GM19467 (cell line): ENCODE results near the gene STUM.
A peak's percentile ranks its signal among the peaks of the same experiment; 100 is the strongest.

Experiments
- ATAC-seq: cut with Tn5 transposase; IDR thresholded peaks from one replicate; pipeline ENCODE4 v1.9.1; 2021; ENCODE audit warnings: mild to moderate bottlenecking, moderate library complexity; ENCODE audit not compliant: unreplicated experiment

The STUM gene

GRCh38 chr1:226532553-226532952, 16.0 kb upstream of the STUM start:
- ATAC-seq: no peak

DNA sequence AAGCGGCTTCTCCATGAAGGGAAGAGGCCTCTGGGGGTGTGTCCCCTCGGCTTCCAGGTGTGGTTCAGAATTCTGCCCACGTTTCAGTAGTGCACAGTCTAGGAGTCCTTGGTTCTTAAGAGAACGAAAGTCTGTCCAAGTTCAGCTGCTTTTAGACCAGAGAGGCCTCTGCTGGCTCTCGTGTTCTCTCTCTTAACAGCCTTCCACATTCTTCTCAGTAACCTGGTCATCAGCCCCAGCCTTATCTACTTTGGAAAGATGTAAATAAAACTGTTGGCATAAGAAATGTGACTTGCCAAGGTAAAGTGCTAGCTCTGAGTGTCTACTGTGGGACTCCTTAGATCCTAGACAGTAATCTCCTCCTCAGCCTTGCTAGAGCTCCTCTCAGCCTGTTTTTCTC, 15.3 kb upstream of the STUM start:
- no peak for ATAC-seq

DNA sequence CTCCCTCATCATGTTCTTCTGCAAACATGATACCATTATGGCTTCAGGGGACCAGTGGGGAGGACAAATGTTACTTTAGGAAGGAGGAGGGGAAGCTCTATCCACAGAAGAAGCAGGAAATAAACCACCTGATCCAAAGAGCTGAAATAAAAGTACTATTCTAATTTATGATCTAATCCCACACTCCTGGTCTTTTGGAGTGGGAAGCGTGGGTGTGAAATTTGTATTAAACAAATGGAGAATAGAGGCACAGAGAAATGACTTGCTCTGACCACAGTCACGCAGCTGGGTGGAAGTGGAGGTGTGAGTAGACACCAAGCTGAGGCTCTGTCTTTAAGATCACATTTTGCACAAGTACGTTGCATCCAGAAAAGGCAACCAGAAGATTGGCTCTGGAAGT, 14.5 kb upstream of the STUM start:
- ATAC-seq: no peak

- no peak for ATAC-seq
Measured at GRCh38 chr1:226534645-226535044, 13.9 kb upstream of the STUM start.

DNA sequence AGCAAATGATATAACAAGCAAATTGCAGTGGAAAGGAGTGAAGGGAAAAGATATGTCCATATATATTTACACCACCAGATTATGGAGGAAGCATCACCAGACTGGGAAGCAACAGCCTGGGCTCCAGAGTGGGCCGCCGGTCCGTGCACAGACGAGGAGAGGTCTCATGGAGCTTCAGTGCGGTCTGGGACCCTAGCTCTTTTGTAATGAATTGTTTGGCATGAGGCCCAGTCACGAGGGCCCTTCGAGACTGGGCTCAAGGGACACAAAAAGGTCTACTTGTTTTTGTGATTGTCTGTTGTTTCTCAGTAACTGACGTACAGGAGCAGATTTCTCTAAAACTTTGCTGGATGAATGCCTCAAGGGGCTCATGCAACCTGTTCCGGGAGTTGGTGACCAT, 12.9 kb upstream of the STUM start:
- ATAC-seq: no peak

- no peak for ATAC-seq
Measured at GRCh38 chr1:226541231-226541630, 7.3 kb upstream of the STUM start.

GRCh38 chr1:226541631-226542622, 6.6 kb upstream of the STUM start:
- no peak for ATAC-seq

GRCh38 chr1:226542623-226543103, 5.9 kb upstream of the STUM start:
- ATAC-seq: no peak

DNA sequence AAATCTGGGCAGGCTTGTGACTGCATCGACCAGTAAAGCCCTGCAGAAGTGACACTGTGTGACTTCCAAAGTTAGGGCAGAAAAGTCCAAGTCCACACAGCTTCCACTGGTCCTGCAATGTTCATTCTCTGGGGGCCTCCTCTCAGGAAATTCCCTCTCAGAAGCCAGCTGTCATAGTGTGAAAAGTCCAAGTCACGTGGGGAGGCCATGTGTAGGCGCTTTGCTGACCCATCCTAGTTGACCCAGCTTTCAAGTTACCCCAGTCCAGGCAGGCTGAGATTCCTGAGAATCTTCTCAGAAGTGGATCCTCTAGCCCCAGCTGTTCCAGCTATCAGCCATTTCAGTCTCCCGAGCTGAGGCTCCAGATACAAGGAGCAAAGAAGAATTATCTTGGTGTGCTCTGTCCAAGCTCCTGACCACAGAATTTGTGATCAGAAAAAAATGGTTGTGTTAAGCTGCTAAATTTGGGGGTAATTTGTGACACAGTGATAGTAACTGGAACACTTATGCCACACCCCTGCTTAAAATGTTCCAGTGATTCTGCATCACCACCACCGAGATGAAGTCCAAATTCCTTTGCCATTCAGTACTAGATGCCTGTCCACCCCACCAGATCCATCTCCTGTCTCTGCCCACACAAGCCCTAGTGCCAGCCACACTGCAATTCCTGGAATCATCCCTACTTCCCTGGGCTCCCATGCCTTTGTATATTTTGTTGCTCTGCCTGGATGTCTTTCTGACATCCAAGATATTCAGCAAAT, 2.5 kb upstream of the STUM start:
- ATAC-seq: no peak

GRCh38 chr1:226546926-226547325, 1.6 kb upstream of the STUM start:
- no peak for ATAC-seq

DNA sequence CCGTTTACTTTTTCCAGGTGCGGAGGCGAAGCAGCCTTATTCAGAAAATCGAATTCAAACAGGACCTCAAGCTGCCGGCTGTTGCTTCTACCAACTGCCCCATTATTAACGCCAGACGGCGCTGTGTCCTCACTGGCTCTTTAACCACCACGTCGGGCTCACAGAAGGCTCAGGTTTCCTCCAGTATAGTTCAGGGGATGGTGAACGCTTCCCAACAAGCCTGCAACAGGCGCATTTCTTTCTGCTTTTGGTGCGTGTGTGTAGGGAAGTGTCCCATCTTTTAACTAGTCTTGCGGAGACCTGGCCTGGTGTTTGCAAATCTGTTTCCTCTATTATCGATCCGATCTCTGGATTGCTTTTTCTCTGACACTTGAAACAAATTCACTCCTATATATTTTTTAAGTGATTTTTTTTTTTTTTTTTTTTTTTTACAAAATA, 791 bp upstream of the STUM start:
- peak; percentile 64 for ATAC-seq

DNA sequence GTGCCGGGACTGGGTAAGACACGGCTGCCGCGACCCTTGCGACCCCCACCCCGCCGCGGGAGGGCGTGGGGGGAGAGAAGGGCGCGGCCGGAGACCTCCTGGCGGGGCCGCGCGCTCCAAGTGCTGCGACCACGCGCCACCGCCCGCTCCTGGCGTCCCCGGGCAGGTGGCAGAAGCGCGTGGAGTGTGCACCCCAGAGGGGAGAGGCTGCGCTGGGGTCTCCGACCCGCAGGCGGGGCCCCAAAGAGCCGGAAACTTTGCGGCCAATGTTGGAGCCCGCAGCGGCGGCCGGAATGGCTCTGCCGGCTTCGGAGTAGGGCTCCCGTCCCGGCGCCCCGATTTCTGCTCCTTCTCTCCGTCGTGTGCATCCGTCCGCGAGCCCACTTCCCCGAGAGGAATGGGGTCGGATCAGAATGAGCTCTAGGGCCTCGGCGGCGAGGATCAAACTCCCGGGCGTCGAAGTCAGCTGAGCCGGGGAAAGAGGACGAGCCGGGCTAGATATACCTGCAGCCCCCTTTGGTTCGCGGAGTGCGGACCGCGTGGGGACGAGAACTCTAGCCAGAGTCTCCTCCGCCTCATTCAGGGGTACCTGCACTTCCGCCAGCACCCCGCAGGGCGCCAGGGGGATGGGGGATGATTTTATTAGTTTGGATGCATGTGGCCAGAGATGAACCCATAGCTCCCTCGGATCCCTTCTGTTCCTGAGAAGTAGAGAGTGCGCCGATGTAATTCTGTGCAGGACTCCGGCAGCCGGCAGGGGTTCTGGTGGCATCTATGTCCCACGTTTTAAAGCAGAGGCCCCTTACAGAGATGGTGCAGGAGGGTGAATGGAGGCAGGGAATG, 751 bp downstream of the STUM start:
- ATAC-seq: no peak

DNA sequence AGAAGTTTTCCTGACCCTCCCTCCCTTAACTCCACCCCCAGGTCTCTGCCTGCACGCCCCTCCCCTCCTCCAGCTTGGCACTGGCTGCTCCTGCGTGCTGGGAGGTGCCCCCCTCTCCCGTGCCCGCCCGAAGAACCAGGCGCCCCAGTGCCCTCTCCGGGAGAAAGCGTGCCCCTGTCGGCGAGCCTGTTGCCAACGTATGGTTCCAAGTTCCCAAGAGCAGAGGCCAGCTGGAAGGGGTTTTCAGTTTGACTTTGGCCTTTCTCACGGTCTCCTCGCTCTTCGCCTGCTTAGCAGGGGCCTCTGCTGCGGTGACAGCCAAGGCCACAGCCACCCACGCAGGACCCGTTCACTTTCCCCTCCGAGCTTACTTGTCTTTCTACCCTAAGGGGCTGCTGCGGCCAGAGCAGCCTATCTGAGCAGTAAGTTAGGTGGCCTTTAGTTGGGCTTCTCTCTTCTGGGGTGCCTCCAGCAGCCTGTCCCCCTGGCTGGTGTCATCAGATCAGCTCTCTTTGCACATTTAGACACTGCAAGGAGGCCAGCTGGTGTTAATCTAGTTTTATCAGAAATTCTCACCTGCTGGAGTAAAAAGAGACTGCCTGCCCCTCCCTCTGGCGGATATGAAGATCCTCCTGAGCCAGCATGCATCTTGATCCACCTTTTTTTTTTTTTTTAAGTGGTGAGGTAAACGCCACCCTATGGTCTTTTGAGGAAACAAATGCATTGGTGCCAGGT, 1.5 kb downstream of the STUM start:
- no peak for ATAC-seq

DNA sequence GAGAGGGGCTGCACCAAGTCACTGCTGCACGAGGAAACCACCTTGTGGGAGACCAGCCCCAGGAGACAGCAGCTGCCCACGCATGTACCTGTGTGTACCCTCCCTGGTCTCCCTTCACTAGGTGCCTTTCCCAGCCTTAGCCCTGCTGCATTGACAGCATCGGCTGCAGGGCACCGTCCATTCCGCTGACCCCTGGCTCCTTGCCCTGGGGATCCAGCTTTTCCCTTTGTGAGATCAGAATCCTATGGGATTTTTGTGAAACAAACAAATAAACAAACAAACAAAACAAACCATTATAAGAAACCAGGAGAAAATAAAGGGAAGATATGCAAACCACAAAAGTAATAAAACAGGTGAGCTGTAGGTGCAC, 2.1 kb downstream of the STUM start:
- no peak for ATAC-seq

- ATAC-seq: no peak
Measured at GRCh38 chr1:226551299-226551698, 2.7 kb downstream of the STUM start.

DNA sequence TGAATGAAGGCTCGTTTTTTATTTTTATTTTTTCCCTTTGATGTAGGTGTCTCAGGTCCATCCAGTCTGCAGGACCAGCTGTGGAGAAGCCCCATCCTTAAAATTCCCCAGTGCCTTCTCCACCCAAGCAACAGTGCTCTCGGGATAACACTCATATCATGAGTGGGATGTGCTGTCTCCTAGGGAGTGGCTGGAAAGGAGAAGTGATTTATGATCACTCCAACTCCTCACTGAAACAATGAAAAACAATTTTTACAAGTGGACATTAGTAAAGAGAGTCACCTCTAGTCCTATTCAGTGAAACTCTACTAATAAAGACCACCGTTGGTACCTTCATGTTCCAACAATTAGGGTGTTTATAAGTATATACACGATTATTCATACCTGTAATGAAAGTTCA, 3.5 kb downstream of the STUM start:
- ATAC-seq: no peak

- ATAC-seq: no peak
Measured at GRCh38 chr1:226553266-226553923, 4.8 kb downstream of the STUM start.

DNA sequence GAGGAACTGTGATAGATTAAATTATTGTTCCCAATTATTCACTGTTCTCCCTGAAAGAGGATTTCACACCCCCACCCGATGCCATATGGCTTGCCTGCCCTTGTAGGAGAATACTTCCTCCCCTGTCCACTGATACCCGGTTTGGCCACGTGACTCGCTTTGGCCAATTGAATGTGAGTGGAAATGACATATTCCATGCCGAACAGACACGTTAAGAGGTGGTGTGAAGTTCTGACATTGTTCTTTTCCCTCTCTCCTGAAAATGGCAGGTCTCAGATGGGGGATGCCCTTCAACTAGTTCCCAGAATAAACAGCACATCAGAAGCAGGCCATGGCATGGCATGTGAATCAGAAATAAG, 5.3 kb downstream of the STUM start:
- ATAC-seq: no peak

DNA sequence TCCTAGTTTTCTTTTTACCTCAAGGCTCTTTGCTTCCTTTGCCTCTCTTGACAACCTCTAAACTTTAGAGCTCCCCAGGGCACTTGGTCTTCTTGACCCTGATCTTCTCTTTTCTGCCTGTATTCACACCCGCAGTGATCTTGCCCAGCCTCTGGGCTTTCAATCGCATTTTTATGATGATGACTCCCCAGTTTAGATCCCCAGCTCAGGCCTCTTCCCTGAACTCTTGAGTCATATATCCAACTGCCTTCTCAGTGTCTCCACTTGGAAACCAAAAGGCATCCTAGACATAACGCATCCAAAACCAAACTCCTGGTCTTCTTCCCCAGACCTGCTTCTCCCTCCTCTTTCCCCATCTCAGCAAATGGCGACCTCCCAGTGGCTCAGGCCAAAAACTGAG, 6.5 kb downstream of the STUM start:
- no peak for ATAC-seq

GRCh38 chr1:226557424-226557823, 8.9 kb downstream of the STUM start:
- ATAC-seq: no peak
